Measurements from ENCODE around the gene TSC22D2. TPM values are rescaled to one million over a fixed set of nuclear protein-coding genes. Genes with fewer than 3 reads are reported as not detected.

The TSC22D2 gene
- total and polyA plus RNA-seq, 2 of the 4 experiments (the other 2 are of a cell fraction), result 12.2 to 20.5 TPM

DNA sequence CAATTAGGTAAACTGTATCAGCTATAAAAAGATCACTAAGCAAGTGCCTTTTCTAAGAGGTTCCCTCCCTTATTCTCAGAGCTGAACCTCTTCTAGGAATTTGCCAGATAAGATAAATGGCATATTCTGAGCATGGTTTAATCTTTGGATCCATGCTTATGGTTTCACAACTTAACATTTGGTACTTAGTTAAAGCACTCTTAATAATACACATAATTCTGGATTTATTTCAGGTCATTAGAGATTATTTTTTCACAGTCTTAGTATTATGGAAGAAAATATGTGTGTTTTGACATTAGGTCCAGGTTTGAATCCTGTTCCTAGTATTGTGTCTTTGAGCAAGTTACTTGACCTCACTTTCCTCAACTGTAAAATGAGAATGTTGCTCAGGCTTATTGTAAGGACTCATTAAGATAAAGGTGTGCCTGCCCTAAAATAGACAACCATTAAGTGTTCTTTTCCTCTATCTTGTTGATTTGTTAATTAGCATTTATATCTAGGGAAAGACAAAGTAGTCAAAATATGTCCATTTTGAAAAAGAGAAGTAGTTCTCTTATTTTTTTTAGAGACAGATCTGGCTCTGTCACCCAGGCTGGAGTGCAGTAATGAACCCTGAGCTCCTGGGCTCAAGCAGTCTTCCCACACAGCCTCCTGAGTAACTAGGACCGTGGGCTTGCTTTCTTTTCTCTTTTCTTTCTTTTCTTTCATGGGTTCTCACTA lies 43.4 kb downstream of the TSC22D2 start:
- H2AK5ac ChIP-seq (ENCODE audit: low read depth, low read length), result no peak overlapping the region
- H3K4me2 ChIP-seq (ENCODE audit: low read depth, low read length), result peak overlapping the region; percentile 23; the same call in 1 of the 2 replicates
- H4K20me1 ChIP-seq (ENCODE audit: insufficient read depth, low read length), result peaks cover 47% of the 10 kb centered on the region
- H3K4ac ChIP-seq (ENCODE audit: low read depth, low read length), result no peak overlapping the region
- H3K4me1 ChIP-seq (ENCODE audit: control insufficient read depth, insufficient read depth, low read length), result peaks cover 14% of the 10 kb centered on the region
- no peak overlapping the region for H2BK15ac ChIP-seq (ENCODE audit: low read depth, low read length)
- no peak overlapping the region for H2AK9ac ChIP-seq (replicated peaks; ENCODE audit: low read depth, low read length, poor library complexity)
- no peak overlapping the region for H2BK120ac ChIP-seq (ENCODE audit: low read depth, low read length)
- H3K9me1 ChIP-seq (ENCODE audit: insufficient read depth, low read length), result peaks cover 7% of the 10 kb centered on the region
- peaks cover 9 to 55% of the 10 kb centered on the region in 2 experiments; a peak in 3 of 4 replicates for H3K79me1 ChIP-seq (ENCODE audit: low read depth in 1 of 2, low read length in 2 of 2)
- H3K27me3 ChIP-seq (ENCODE audit: control insufficient read depth, insufficient read depth, low read length), result no peaks in the 10 kb centered on the region
- ChIA-PET CTCF (no interaction called here), POLR2A (ENCODE audit: unreplicated experiment) (no interaction called here)
- DNase-seq (no peak), ATAC-seq (ENCODE audit: low read depth) (no peak)
- no peak overlapping the region; the same call in 1 of the 2 replicates for H3K9ac ChIP-seq (ENCODE audit: low read depth, low read length)
- in situ Hi-C loops (cut with MboI; ENCODE audit: low sequenced_read_pairs), result no loop called here
- dilution Hi-C loops (cut with HindIII; ENCODE audit: low sequenced_read_pairs, unreplicated experiment), result no loop called here
- H3K4me3 ChIP-seq (ENCODE audit: insufficient read depth, low read depth, low read length), result no peak overlapping the region
- 0 out of 2 replicates have a peak overlapping the region, but pooled peaks have one; percentile 19 for H4K91ac ChIP-seq (ENCODE audit: insufficient read depth, low read depth, low read length)
- no peak overlapping the region for H4K8ac ChIP-seq (ENCODE audit: low read depth in 2 of 2, low read length in 2 of 2)
- no peak overlapping the region for H4K5ac ChIP-seq (ENCODE audit: low read depth, low read length)
- H2AFZ ChIP-seq (replicated peaks; ENCODE audit: low read length, poor library complexity), result no peak overlapping the region
- H2BK20ac ChIP-seq (ENCODE audit: low read depth, low read length), result no peak overlapping the region
- H3K18ac ChIP-seq (ENCODE audit: low read depth, low read length), result peak overlapping the region; percentile 57; the same call in 1 of the 2 replicates
- TF ChIP-seq CEBPB (IDR thresholded peaks at IDR 0.05; ENCODE audit: low read depth, low read length), result no peak
- no peak for TF ChIP-seq CHD1 (IDR thresholded peaks at IDR 0.05; ENCODE audit: low read depth, low read length)
- no peak for TF ChIP-seq RCOR1 (IDR thresholded peaks at IDR 0.05; ENCODE audit: insufficient replicate concordance, low read length)
- no peak for TF ChIP-seq POLR2A (IDR thresholded peaks at IDR 0.05; ENCODE audit: low read depth, low read length)
- no peak for TF ChIP-seq MXI1 (IDR thresholded peaks at IDR 0.05; ENCODE audit: borderline replicate concordance, low read depth, low read length)
- no peak for TF ChIP-seq MAFK (IDR thresholded peaks at IDR 0.05; ENCODE audit: low read depth, low read length)
- no peak for TF ChIP-seq FOS (IDR thresholded peaks at IDR 0.05; ENCODE audit: low read depth, low read length)
- TF ChIP-seq, protein P1, sequence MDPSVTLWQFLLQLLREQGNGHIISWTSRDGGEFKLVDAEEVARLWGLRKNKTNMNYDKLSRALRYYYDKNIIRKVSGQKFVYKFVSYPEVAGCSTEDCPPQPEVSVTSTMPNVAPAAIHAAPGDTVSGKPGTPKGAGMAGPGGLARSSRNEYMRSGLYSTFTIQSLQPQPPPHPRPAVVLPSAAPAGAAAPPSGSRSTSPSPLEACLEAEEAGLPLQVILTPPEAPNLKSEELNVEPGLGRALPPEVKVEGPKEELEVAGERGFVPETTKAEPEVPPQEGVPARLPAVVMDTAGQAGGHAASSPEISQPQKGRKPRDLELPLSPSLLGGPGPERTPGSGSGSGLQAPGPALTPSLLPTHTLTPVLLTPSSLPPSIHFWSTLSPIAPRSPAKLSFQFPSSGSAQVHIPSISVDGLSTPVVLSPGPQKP (IDR thresholded peaks at IDR 0.05; ENCODE audit: borderline replicate concordance, low read depth, low read length), result no peak
- TF ChIP-seq SMC3 (IDR thresholded peaks at IDR 0.05; ENCODE audit: low read depth, low read length), result no peak
- intact Hi-C loops (cut with micrococcal nuclease), result no loop called here
- peak overlapping the region; percentile 5; the same call in 1 of the 2 replicates for H3K23ac ChIP-seq (ENCODE audit: low read depth, low read length)
- H3K27ac ChIP-seq (ENCODE audit: insufficient read depth, low read length), result no peak overlapping the region
- peak overlapping the region; percentile 17 for H2BK5ac ChIP-seq (ENCODE audit: low read depth, low read length, poor library complexity, severe bottlenecking)
- H3K36me3 ChIP-seq (ENCODE audit: control insufficient read depth, insufficient read depth, low read length), result peaks cover 2% of the 10 kb centered on the region; the same call in 1 of the 2 replicates
- no CpG with 5 or more reads among the region's 1 CpG for WGBS, 2 experiments (ENCODE audit: extremely low coverage in 2 of 2, insufficient read length in 1 of 2)
- H3K56ac ChIP-seq (ENCODE audit: extremely low read depth, insufficient read depth, low read length), result no peak overlapping the region
- no peak overlapping the region; the same call in 1 of the 2 replicates for H3K14ac ChIP-seq (replicated peaks; ENCODE audit: low read depth, low read length)
- H3K9me3 ChIP-seq (ENCODE audit: control insufficient read depth, insufficient read depth, low read length), result no peaks in the 10 kb centered on the region
- no TSS peak for BruUV-seq (replicated peaks)
